ENCODE results near the gene SRPRA.

DNA sequence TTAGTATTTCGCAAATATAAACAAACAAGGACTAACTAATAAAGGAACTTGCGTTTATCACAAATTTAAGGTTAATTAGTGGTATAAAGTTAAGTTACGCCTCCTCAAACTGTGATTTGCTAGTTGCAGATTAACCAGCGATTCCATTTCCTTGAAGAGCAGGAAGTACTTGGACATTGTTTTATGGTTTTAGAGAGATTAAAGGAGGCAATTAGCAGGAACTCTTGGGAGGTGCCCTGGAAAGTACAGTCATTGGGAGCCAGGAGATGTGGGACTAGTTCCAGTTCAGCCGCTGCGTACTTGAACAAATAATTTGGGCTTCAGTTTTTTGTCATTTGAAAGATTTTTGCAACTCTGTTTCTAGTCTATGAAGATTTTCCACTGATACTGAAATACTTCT lies 53.9 kb downstream of the SRPRA start:
- TF ChIP-seq CTCF (conservative IDR thresholded peaks at IDR 0.05 in 1 of 2, IDR thresholded peaks at IDR 0.05 in 1 of 2; ENCODE audit: extremely low read depth in 1 of 2, insufficient read depth in 1 of 2, low read depth in 1 of 2, low read length in 2 of 2) (no peak), EZH2 (IDR thresholded peaks at IDR 0.05; ENCODE audit: borderline replicate concordance, low read length) (no peak)

Measured in mammary epithelial cell (primary cell).